Measurements from ENCODE around the gene PM20D2. TPM values are rescaled to one million over a fixed set of nuclear protein-coding genes. Genes with fewer than 3 reads are reported as not detected.
"Not testable (repeated sequence)": the region's sequence is repeated elsewhere in the genome, so short reads cannot be mapped to it uniquely, and the experiment has no call there.

Gene PM20D2, protein sequence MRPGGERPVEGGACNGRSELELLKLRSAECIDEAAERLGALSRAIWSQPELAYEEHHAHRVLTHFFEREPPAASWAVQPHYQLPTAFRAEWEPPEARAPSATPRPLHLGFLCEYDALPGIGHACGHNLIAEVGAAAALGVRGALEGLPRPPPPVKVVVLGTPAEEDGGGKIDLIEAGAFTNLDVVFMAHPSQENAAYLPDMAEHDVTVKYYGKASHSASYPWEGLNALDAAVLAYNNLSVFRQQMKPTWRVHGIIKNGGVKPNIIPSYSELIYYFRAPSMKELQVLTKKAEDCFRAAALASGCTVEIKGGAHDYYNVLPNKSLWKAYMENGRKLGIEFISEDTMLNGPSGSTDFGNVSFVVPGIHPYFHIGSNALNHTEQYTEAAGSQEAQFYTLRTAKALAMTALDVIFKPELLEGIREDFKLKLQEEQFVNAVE
- 21.5 and 28.7 TPM in 2 replicates for total RNA-seq

DNA sequence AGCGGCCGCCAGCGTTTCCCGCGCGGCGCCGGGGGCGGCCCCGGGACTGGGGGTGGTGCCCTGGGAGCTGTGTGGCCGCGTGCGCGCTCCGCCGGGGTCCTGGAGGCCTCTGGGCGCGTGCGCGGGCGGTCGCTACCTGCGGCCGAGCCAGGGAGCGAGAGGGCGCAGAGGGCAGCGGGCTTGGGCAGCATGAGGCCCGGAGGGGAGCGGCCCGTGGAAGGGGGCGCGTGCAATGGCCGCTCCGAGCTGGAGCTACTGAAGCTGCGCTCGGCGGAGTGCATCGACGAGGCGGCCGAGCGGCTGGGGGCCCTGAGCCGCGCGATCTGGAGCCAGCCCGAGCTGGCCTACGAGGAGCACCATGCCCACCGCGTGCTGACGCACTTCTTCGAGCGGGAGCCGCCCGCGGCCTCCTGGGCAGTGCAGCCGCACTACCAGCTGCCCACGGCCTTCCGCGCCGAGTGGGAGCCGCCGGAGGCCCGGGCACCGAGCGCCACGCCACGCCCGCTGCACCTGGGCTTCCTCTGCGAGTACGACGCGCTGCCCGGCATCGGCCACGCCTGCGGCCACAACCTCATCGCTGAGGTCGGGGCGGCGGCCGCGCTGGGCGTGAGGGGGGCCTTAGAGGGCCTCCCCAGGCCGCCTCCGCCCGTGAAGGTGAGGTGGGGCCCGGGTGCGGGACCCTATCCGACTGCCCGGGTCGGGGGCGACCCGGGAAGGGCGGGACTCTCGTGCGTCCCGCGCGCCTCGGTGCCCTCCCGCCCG, at the start of gene PM20D2:
TSS of gene PM20D2 (plus strand) at position 100 of the 762 bp plus-strand sequence. CDS start at position 190, 90 bp downstream.
- no peak for DNase-seq (ENCODE audit: low read depth)

- DNase-seq (ENCODE audit: low read depth) = no peak
Measured at GRCh38 chr6:89098461-89098860, 47.4 kb upstream of the PM20D2 start.

- no peak for DNase-seq (ENCODE audit: low read depth)
Measured at GRCh38 chr6:89100114-89100513, 45.7 kb upstream of the PM20D2 start.

DNA sequence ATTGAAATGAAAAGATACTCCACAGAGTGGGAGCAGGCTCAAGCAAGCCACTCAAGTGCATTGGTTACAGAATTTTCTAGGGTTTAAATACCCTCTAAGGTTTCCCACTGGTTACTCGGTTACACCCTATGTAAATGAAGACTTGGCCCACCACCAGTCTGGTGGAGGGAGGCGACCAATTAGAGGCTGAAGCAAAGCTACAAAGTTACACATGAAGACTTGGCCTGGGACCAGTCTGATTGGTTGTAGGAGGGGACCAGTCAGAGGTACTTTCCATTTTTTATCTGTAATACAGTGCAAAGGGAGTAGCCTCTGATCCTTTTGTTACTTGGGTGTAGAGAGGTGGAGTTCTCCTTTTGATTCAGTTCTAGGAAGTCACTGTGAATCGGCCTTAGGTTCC, 35.6 kb upstream of the PM20D2 start:
- DNase-seq (ENCODE audit: low read depth) = no peak

DNA sequence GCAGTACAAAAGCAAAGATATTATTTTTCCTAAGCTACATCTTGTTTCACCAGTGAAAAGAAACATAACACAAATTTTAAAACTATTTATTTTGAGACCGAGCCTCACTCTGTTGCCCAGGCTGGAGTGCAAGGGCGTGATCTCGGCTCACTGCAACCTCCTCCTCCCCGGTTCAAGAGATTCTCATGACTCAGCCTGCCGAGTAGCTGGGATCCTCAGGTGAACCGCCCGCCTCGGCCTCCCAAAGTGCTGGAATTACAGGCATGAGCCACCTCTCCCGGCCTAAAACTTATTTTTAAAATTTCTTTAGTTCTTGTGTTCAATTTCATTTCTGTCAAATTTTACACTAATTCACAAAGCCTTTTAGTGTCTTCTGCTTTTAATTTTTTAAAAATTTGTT, 33.9 kb upstream of the PM20D2 start:
- DNase-seq (ENCODE audit: low read depth) = peak; percentile 35

GRCh38 chr6:89116702-89117101, 29.2 kb upstream of the PM20D2 start:
- no peak for DNase-seq (ENCODE audit: low read depth)

GRCh38 chr6:89117211-89118108, 28.4 kb upstream of the PM20D2 start, which contains the start of gene SRSF12:
Gene SRSF12, minus strand, starts transcription at chr6:89118071. Its CDS starts 184 bp downstream, at chr6:89117887.
- DNase-seq (ENCODE audit: low read depth) = no peak

DNA sequence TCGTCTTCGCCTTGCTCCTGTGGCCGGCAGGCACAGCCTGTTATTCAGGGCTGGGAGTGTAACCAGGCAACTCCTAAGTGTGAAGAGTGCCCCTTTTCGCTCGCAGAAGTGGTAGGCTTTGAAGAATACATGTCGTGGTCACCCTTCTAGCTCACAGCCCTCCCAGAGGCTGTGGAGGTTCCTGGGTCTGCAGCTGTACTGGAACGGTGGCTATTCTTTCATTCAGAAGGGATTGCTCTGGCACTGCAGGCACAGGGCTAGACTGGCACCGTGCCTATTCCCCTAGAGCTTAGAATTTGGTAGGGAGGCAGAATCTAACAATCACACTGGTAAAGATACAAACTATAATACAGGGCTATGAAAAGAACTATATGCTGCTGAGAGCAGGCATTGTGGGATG, 26.9 kb upstream of the PM20D2 start:
- peak; percentile 12 for DNase-seq (ENCODE audit: low read depth)

DNA sequence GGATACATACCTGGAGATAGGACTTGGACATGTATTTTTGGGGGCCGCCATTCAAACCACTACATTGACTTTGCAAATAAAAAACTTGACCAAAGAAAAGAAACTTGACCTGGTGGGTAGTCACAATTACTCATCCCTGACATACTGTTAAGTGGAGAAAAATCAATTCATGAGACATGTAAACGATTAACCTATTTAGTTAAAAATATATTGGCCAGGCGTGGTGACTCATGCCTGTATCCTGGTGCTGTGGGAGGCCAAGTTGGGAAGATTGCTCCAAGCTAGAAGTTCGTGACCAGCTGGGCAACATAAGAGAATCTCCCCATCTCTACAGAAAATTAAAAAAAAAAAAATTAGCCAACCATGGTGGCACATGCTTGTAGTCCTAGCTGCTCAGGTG, 25.5 kb upstream of the PM20D2 start:
- DNase-seq (ENCODE audit: low read depth) = peak; percentile 98

GRCh38 chr6:89121934-89122333, 23.9 kb upstream of the PM20D2 start:
- DNase-seq (ENCODE audit: low read depth) = no peak

DNA sequence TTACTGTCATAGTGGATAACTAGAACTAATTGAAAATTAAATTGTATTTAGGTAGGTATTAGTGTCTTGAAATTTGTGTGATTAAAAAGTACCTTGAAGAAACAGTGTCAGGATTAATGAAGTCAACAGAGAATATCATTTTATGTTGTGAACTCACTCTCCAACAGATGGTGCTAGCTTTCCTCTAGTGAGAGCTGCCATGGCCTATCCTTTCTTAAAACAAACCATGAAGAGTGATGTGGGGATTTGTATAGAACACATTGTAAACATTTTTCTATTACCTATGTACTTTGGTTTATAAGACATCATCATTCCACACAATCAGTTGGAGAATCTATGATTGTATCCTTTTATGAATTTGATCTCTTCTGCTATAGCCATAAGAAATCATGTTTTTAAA, 23.2 kb upstream of the PM20D2 start:
- peak; percentile 69 for DNase-seq (ENCODE audit: low read depth)

- not testable (repeated sequence) for DNase-seq (ENCODE audit: low read depth)
Measured at GRCh38 chr6:89128256-89128671, 17.6 kb upstream of the PM20D2 start.

GRCh38 chr6:89131599-89131998, 14.3 kb upstream of the PM20D2 start:
- no peak for DNase-seq (ENCODE audit: low read depth)

DNA sequence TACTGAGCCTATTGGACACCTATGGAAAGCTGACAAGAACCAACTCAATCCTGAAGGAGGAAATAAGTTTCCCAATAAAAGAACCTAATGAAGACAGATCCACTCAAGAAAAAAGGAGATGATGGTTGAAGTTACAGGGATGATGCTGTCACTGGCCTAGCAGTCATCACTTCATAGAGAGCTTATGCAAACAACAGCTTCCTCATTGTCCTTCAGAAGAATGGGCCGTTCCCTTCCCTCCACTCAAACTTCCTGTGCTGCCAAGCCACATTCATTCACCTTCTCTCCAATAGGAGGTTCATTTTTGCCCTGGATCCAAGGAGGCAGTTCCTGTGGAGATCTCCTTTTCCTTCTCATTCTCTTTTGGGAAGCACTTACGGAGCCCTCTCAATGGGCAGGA, 13.8 kb upstream of the PM20D2 start:
- DNase-seq (ENCODE audit: low read depth) = no peak

DNA sequence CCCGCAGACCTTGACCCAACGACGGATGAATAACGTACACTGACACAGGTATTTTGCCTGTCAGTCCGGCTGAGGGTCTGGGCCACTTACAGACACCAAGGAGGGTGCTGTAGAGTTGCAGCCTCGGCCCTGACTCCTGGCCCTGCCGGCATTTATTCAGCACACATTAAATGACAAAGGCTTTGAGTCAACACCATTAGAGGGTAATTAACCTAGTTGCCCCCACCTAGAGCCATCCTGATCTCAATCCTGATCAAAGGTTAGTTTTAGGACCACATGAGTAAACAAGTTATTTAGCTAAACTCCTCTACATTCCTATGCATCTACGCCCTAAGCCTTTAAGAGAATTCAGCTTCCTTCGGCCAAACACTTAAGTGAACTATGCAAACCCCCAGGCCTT, 11.9 kb upstream of the PM20D2 start:
- DNase-seq (ENCODE audit: low read depth) = no peak

- no peak for DNase-seq (ENCODE audit: low read depth)
Measured at GRCh38 chr6:89134723-89135122, 11.1 kb upstream of the PM20D2 start.

DNA sequence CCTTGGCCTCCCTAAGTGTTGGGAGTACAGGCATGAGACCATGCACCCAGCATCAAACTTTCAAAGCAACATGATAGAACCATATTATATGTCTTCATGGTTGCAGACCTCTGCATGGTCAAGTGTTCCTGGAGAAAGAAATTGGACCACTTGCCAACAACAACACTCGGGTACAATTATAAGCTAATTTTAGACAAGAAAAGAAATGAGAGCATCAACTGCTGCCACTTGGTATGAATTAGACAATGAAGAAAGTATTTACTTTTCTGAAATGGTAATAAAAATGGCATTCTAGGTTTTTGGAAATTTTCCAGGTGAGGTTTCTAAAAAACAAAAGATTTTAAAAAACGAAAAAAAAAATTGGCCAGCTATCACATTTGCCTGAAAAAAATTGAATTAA, 7.7 kb upstream of the PM20D2 start:
- no peak for DNase-seq (ENCODE audit: low read depth)

GRCh38 chr6:89139509-89140346, 6.1 kb upstream of the PM20D2 start:
- peak; percentile 18 for DNase-seq (ENCODE audit: low read depth)

- peak; percentile 79 for DNase-seq (ENCODE audit: low read depth)
Measured at GRCh38 chr6:89140347-89141156, 5.3 kb upstream of the PM20D2 start.

DNA sequence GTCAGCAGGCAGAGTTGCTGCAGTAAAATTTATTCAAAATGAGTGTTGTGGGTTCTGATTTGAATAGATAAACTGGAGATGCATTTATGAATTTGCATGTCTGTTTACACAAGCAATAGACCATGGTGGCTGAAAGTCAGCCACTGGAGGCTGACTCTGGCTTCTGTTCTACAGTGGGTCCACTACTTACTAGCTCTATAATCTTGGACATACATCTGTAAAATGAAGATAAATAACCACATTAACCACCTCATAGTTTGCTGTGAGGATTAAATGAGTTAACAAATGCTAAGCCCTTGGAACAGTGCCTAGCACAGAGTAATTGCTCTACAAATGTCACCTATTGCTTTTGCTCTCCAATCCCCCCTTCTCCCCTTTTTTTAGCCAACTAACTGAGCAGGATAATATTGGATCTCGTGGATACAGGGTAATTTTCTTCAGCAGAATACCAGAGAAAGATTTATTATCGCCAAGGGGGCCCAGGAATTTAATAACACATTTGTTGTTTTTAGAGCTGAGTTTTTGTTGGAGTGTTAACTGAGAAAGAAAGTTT, 1.4 kb upstream of the PM20D2 start:
- no peak for DNase-seq (ENCODE audit: low read depth)
